DOHH2 (cell line): ENCODE measurements around the gene SPDYE2.
"Not testable (repeated sequence)": the region's sequence is repeated elsewhere in the genome, so short reads cannot be mapped to it uniquely, and the experiment has no call there.

ENCODE experiments used
- H3F3A ChIP-seq: fragments of 200-600 bp; sonication (generic), shearing (Covaris generic); 2 replicates; pipeline ENCODE4 v1.6.0; 2016; ENCODE audit warnings: antibody characterized with exemption, mild to moderate bottlenecking; ENCODE audit not compliant: control insufficient read depth, insufficient read depth
- H3K27ac ChIP-seq: fragments of 200-600 bp; sonication (generic); 2 replicates; pipeline ENCODE4 v1.5.1; 2014; ENCODE audit warnings: low read depth, mild to moderate bottlenecking, low read length, moderate library complexity
- H3K27me3 ChIP-seq: fragments of 200-600 bp; sonication (generic); 2 replicates; pipeline ENCODE4 v1.6.1; 2014; ENCODE audit warnings: mild to moderate bottlenecking, low read length, mixed read lengths; ENCODE audit not compliant: control insufficient read depth
- H3K36me3 ChIP-seq: fragments of 200-600 bp; sonication (generic); 2 replicates; pipeline ENCODE4 v1.6.1; 2014; ENCODE audit warnings: mild to moderate bottlenecking, low read length, moderate library complexity, mixed read lengths; ENCODE audit not compliant: control insufficient read depth
- H3K4me1 ChIP-seq: fragments of 200-600 bp; sonication (generic); 2 replicates; pipeline ENCODE4 v1.6.1; 2014; ENCODE audit warnings: mild to moderate bottlenecking, low read length, mixed read lengths; ENCODE audit not compliant: control insufficient read depth
- H3K4me2 ChIP-seq: fragments of 200-600 bp; sonication (generic); 2 replicates; pipeline ENCODE4 v1.6.0; 2014; ENCODE audit warnings: mild to moderate bottlenecking, low read length, moderate library complexity
- H3K4me3 ChIP-seq: fragments of 200-600 bp; sonication (generic); 2 replicates; pipeline ENCODE4 v1.5.1; 2014; ENCODE audit warnings: mild to moderate bottlenecking, low read length, mixed read lengths
- H3K79me2 ChIP-seq: fragments of 200-600 bp; sonication (generic); 2 replicates; pipeline ENCODE4 v1.6.1; 2014; ENCODE audit warnings: mild to moderate bottlenecking, low read length, mixed read lengths; ENCODE audit not compliant: control insufficient read depth
- H3K9me2 ChIP-seq: fragments of 200-600 bp; sonication (generic); replicated peaks from 2 replicates; pipeline ENCODE4 v1.6.1; 2014; ENCODE audit warnings: mild to moderate bottlenecking, low read length, mixed read lengths; ENCODE audit not compliant: control insufficient read depth
- H3K9me3 ChIP-seq: fragments of 200-600 bp; sonication (generic); 2 replicates; pipeline ENCODE4 v1.6.1; 2014; ENCODE audit warnings: antibody characterized with exemption, low read length, mixed read lengths; ENCODE audit not compliant: control insufficient read depth, insufficient read depth
- H4K20me1 ChIP-seq: fragments of 200-600 bp; sonication (generic); 2 replicates; pipeline ENCODE4 v1.6.0; 2014; ENCODE audit warnings: low read depth, mild to moderate bottlenecking, antibody characterized with exemption, low read length, moderate library complexity; ENCODE audit not compliant: control insufficient read depth, insufficient read depth

SPDYE2 gene

DNA sequence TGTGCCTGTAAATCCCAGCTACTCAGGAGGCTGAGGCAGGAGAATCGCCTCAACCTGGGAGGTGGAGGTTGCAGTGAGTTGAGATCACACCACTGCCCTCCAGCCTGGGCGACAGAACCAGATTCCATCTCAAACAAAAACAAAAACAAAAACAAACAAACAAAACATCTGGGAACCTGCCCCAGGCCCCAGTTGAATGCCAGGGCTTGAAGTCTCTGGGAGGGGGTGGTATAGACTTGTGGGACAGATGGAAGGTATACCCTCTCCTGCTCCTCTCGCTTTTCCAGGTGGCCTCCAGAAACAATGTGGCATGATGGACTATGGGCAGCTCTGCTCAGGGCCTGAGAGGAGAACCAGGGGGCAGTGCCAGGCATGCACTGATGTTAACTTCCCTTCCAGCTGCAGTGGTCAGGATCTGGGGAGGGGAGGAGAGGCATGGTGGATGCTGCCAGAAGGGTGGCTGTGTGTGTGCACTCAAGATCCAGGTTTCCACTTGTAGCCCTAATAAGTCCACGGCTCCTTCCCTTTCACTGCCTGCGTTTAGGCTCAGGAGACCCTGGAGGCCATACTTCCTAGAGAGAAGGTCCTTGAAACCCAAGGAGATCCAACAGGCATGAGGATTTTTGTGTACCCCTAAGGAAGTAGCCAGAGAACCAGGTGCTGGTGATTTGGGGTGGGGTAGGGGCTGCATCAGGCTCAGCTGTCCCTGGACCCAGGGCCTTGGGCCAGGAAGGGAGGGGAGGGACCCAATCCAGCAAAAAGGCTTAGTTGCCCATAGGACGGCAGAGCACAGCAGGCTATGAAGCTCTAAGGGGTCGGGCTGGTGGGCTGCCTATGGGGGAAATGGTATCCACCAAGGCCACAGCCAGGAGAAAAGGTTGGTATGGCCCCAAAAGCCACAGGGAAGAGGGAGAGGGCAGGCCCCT lies 26.6 kb downstream of the SPDYE2 start:
- H3K27me3 ChIP-seq, H3K36me3 ChIP-seq, H3K9me2 ChIP-seq, H3K4me2 ChIP-seq, H3K27ac ChIP-seq, H4K20me1 ChIP-seq, H3F3A ChIP-seq, H3K4me3 ChIP-seq, H3K4me1 ChIP-seq, H3K79me2 ChIP-seq, H3K9me3 ChIP-seq: not testable (repeated sequence)

DNA sequence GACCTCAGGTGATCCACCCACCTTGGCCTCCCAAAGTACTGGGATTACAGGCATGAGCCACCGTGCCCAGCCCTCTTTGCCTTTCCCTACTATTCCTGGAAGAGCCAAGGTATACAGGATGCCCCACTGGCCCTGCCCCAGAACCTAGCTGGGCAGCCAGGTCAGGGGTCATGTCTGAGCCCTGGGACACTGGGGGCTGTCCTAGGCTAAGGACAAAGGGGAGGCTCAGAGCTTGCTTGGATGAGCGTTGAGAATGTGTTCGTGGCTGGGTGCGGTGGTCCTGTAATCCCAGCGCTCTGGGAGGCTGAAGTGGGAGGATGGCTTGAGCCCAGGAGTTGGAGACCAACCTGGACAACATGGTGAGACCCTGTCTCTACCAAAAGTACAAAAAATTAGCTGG lies 27.5 kb downstream of the SPDYE2 start:
- not testable (repeated sequence) for H3K9me2 ChIP-seq, H3K27me3 ChIP-seq, H3K27ac ChIP-seq, H4K20me1 ChIP-seq, H3K4me2 ChIP-seq, H3K4me3 ChIP-seq, H3K9me3 ChIP-seq, H3K79me2 ChIP-seq, H3K4me1 ChIP-seq, H3F3A ChIP-seq, H3K36me3 ChIP-seq

DNA sequence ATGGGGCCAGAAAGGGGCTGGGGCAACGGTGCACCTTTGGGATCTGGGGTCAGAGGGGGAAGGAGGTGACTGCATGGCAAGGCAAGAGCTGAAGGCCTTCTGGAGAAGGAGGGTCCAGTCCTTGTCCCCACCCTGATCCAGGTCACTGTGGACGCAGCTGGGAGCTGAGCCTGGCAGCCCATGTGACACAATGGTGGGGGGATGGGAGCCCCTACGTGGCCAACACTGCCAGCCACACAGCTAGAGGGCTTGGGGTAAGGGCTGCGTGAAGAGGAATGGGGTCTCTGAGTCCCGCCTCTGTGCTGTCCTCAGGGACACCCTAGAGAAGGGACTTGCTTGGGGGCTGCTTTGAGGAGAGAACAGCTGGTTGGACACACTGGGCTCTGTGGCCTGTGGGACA lies 30.7 kb downstream of the SPDYE2 start:
- not testable (repeated sequence) for H3K79me2 ChIP-seq, H3K36me3 ChIP-seq, H3K4me2 ChIP-seq, H3K4me3 ChIP-seq, H3K4me1 ChIP-seq, H3K27ac ChIP-seq, H3K9me2 ChIP-seq, H4K20me1 ChIP-seq, H3K9me3 ChIP-seq, H3F3A ChIP-seq, H3K27me3 ChIP-seq

DNA sequence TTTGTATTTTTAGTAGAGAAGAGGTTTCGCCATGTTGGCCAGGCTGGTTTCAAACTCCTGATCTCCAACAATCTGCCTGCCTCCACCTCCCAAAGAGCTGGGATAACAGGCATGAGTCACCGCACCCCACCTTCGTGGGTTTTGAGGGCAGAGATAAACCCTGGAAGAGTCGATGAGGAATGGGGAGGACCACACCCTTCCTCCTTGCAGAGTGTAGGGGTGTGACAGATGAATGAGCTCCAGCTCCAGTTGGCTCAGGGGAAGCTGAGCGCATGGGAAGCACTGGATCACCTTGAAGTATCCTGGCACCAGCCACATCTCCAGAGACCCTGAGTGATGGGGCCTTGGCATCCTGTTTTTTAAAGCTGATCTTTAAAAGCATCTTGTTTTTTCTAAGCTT lies 32.5 kb downstream of the SPDYE2 start:
- H3K27me3 ChIP-seq, H3F3A ChIP-seq, H3K36me3 ChIP-seq, H3K9me3 ChIP-seq, H3K79me2 ChIP-seq, H3K4me2 ChIP-seq, H3K9me2 ChIP-seq, H4K20me1 ChIP-seq, H3K4me3 ChIP-seq, H3K4me1 ChIP-seq, H3K27ac ChIP-seq: not testable (repeated sequence)

GRCh38 chr7:102589857-102590256 lies 38.8 kb downstream of the SPDYE2 start:
- not testable (repeated sequence) for H3K27ac ChIP-seq, H3K36me3 ChIP-seq, H3K4me3 ChIP-seq, H3K27me3 ChIP-seq, H3F3A ChIP-seq, H3K4me2 ChIP-seq, H3K4me1 ChIP-seq, H3K9me2 ChIP-seq, H3K9me3 ChIP-seq, H3K79me2 ChIP-seq, H4K20me1 ChIP-seq

DNA sequence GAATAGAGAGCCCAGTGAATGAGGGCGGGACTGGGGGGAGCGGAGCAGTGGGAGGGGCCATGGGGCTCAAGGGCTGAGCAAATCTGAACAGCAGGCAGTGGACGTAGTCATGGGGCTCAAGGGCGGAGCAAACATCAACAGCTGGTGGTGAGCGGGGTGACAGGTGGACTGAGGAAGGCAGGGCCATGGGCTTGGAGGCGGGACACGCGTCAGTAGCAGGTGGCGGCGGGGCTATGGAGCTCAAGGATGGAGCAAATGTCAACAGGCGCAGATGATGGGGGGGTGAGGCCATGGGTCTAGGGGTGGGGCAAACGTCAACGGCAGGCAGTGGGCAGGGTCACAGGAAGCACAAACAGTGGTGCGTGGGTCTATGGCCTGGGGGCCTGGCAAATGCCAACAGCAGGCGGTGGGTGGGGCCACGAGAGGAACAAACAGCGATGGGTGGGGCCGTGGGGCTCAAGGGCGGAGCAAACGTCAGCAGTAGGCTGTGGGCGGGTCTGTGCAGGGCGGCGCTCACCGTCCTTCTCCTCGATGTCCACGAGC lies 41.5 kb downstream of the SPDYE2 start:
- H3K4me2 ChIP-seq, H3K27me3 ChIP-seq, H3F3A ChIP-seq, H3K4me3 ChIP-seq, H3K9me2 ChIP-seq, H3K36me3 ChIP-seq, H4K20me1 ChIP-seq, H3K27ac ChIP-seq, H3K4me1 ChIP-seq, H3K9me3 ChIP-seq, H3K79me2 ChIP-seq: not testable (repeated sequence)

GRCh38 chr7:102593637-102594334 lies 42.8 kb downstream of the SPDYE2 start:
- H3K36me3 ChIP-seq, H3F3A ChIP-seq, H3K4me1 ChIP-seq, H3K4me3 ChIP-seq, H3K4me2 ChIP-seq, H3K27ac ChIP-seq, H4K20me1 ChIP-seq, H3K9me2 ChIP-seq, H3K9me3 ChIP-seq, H3K27me3 ChIP-seq, H3K79me2 ChIP-seq: not testable (repeated sequence)

- H3K27me3 ChIP-seq, H3K4me3 ChIP-seq, H3K9me2 ChIP-seq, H3K36me3 ChIP-seq, H3K9me3 ChIP-seq, H3F3A ChIP-seq, H3K4me2 ChIP-seq, H3K79me2 ChIP-seq, H4K20me1 ChIP-seq, H3K4me1 ChIP-seq, H3K27ac ChIP-seq: not testable (repeated sequence)
Measured at GRCh38 chr7:102596036-102596435, 45.0 kb downstream of the SPDYE2 start.
